NCI-H526 (cell line): ENCODE measurements around the gene KLKB1.

Source experiments
- DNase-seq, 2 experiments: peaks; one replicate each; lab custom pipeline; 2025; lab: John Stamatoyannopoulos, UW

KLKB1 gene

GRCh38 chr4:186227221-186227620 lies at the start of gene KLKB1:
Gene KLKB1 (plus strand): TSS chr4:186227507. CDS start chr4:186228196, 689 bp downstream.
- DNase-seq: no peak

GRCh38 chr4:186188107-186188506 lies 39.2 kb upstream of the KLKB1 start:
- DNase-seq: no peak

DNA sequence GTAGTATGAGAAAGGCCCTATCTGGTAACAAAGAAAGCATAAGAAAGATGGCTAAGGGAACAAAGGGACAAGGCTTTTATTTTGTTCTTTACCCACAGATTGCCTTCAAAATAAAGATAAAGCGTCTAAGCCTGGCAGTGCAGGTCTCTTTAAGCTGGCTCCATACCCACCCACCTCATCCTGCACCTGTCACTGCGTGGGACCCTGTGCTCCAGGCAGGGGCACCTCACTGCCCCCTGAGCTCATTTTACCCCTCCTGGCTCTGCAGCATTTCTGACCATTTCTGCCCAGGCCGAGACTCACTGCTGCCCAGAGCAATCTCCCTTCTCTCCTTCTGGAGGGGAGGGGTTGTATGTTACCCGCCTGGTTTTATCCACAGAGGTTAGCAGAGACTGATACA lies 37.7 kb upstream of the KLKB1 start:
- no peak for DNase-seq

DNA sequence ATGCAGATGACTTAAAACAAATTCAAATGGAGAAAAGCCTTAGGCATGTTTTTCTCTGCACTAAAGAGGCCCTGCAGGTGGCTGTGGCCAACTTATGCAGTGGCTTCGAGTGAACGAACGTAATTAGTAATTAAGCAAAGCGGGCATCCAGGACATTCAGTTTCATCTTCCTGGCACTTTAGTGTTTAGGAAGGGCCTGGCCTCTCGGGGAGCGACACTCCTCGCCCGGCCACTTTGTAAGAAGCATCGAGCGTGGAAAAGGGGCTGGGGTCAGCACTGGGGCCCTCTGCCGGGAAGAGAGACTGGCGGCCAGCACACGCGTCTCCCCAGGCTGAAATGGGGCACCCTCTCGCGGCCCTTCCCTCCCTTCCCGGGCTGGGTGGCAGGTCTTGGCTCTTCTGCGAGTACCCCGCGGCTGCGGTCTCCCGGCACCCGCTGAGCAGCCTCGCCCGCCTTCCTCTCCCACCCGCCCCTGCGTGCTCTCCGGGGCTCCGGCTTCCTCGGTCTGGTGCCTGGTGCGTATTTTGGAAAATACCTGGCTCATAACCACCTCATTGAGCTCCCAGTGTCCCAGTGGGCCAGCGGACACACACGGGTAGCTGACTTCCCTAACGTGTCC lies 36.6 kb upstream of the KLKB1 start:
- peak; percentile 36 to 70 for DNase-seq

DNA sequence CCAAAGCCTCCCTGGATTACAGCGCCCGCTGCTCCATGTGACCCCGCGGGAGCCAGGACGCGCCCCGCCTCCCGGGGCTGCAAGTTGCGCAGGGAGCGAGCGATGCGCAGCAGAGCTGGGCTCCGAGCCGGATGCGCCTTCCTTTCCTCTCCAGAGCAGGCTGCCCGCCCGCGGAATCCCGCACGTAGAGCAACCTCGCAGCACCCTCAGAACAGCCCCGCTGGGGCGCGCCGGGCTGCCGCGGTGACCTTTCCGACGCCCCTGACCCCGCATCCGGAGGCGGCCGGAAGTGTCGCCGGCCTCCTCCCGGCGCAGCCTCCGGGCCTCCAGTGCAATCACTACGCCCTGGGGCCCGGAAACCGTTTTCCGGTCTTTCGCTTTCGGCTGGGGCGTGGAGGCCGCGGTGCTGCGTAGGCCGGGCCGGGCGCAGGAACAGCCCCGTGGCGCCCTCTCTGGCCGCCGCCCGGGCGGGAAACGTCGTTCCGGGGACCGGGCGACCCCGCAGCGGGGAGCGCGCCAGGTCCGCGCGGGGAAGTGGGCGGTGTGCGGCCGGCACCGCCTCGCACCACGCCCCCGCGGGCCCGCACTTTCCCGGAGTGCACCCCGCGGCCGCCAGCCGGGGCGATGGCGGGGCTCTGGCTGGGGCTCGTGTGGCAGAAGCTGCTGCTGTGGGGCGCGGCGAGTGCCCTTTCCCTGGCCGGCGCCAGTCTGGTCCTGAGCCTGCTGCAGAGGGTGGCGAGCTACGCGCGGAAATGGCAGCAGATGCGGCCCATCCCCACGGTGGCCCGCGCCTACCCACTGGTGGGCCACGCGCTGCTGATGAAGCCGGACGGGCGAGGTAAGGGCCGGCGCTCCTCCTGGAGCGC lies 35.9 kb upstream of the KLKB1 start, which contains the start of gene CYP4V2:
Gene CYP4V2 (plus strand): TSS at position 368 of the 866 bp plus-strand sequence. CDS start 257 bp downstream, at position 625.
- DNase-seq: peak; percentile 23 to 83

- peak; percentile 18 to 61 for DNase-seq
Measured at GRCh38 chr4:186192066-186192612, 35.2 kb upstream of the KLKB1 start.

GRCh38 chr4:186193851-186194250 lies 33.5 kb upstream of the KLKB1 start:
- DNase-seq: no peak

DNA sequence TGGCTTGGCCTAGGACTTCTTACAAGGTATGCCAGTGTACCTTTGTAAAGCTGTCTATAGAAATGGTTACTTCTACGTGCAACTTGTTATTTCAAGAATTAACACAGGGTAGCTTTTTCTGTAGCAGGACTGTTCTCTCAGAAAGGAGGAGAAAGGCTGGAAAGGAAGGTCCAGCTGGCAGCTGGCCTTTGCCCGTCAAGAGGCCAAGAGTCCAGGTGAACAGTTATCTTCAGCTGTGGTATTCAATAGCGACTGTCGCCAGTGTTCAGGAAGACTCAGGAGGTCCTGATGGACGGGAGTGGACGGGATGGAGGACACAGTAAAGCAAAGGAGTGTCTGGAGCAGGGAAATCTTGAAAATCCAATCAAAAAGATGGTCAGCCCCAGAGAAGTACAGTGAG lies 31.2 kb upstream of the KLKB1 start:
- no peak for DNase-seq

DNA sequence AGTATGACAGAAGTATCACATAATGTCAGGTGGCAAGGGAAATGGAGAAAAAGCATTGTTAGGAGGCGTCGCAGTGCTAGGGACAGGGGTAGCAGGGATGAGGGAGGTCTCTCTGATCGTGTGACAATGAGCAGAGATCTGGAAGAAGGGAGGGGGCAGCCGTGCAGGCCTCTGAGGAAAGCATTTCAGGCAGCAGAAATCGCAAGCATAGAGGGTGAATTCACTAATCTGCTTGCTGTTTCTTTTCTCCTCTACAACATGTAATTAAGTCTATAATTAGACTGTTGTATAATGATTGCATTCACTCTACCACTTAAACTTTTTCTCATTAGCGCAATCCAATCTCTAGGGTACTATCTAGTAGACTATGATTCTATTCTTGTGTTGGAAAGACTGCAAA lies 26.8 kb upstream of the KLKB1 start:
- DNase-seq: no peak

DNA sequence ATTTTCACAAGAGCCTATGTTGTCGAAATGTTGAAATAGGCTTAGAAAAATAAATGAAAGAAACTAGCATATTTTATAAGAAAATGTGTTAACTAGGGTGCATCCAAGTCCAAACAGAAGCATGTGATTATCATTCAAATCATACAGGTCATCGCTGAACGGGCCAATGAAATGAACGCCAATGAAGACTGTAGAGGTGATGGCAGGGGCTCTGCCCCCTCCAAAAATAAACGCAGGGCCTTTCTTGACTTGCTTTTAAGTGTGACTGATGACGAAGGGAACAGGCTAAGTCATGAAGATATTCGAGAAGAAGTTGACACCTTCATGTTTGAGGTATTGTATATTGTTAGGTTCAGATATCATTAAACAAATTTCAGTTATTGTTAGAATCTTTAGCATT lies 26.3 kb upstream of the KLKB1 start:
- no peak for DNase-seq

GRCh38 chr4:186201535-186202230 lies 25.6 kb upstream of the KLKB1 start:
- DNase-seq: peak; percentile 31 to 81

DNA sequence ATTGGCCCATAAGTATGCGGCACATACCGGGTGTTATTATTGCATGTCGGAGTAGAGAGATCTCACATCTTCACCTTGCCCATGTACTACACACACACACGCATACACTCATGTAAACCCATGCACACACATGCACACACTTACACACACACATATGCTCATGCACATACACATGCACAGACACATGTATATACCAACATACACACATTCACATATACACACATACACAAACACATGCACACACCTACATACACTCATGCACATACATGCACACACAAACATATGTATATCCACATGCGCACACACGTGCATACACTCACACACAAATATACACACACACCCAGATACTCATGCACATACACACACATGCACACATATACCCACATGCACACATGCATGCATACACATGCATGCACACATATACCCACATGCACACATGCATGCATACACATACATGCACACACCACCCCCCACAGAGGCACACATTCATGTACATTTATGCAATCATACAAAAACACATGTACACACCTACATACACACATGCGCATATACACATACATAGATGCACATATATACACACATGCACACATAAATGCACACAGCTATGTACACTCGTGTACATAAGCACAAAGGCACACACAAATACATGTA lies 24.7 kb upstream of the KLKB1 start:
- DNase-seq: no peak

- peak; percentile 38 to 46 for DNase-seq
Measured at GRCh38 chr4:186203406-186203805, 23.9 kb upstream of the KLKB1 start.

- peak; percentile 80 to 87 for DNase-seq
Measured at GRCh38 chr4:186204103-186204559, 23.2 kb upstream of the KLKB1 start.

DNA sequence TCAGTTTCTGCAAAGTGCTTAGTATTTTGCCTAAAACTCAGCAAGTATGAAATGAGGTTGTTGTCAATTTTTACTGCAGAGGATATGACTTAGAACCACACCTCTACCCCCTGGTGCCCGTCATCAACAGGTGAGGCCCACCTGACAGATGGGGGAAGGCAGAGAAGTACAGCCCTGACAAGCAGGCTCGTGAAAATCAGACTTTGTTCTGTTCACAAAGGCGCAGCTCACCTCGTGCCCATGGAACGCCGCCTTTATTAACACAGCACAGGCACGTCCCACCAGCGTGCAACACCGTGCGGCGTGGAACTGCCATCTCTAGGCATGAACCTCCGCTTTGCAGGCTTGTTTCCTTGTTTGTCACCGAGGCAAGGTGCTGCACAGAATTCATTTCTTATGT lies 22.6 kb upstream of the KLKB1 start:
- DNase-seq: peak in 1 of 2 experiments; percentile 39

GRCh38 chr4:186205156-186205555 lies 22.2 kb upstream of the KLKB1 start:
- DNase-seq: no peak

DNA sequence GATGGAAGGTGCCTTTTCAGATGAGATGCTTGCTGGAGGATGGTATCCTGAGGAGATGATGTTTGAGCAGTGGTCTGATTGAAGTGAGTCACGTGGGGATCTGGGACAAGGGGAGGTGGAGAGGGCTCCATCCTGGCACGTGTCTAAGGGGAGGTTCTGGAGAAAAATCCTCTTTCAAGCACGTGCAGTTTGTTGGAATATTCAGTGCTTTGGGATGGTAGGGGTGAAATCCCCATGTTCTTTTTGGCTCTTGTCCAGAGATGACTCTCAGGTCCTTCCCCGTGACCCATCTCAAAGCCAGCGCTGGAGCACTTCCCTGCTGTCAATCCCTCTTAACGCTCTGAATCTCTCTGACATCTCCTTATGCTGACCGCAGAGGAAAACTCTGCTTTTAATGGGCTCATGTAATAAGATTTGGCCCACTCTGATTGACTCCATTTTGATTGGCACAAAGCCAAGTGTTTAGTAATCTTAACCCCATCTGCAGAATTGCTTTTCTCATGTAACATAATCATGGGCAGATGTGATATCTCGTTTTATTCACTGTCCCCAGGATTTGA lies 10.8 kb upstream of the KLKB1 start:
- DNase-seq: no peak

DNA sequence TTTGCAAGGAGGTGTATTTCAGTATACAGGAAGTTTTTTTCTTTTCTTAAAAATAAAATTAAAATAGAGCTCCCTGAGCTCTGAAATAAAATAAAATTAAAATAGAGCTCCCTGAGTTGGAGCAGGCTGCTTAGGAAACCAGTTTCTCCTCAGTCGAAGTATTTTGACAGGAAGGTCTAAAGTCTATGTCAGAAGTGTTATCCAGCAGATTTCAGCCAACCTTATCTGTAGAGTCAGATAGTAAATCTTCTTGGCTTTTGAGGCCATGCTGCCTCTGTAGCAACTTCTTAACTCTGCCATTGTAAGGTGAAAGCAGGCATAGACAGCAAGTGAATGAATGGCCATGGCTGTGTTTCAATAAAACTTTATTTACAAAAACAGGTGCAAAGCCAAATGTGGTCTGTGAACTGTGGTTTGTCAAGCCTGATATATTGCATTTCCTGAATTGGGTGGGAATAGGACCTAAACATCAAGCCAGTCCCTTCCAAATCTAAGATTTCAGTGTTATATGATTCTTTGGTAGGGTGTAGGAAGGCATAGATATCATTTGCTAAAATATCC lies 9.5 kb upstream of the KLKB1 start:
- no peak for DNase-seq

DNA sequence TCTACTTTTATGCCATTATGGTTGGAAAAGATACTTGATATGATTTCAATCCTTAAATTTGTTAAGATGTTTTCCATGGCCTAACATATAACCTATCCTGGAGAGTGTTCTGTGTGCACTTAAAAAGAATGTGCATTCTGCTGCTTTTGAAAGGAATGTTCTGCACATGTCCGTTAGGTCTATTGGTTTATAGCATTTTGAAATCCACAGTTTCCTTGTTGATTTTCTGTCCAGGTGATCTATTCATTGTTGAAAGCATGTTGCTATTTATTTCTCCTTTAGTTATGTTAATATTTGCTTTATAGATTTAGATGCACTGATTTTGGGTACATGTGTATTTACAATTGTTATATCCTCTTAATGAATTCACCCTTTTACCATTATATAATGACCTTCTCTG lies 5.7 kb upstream of the KLKB1 start:
- DNase-seq: no peak

DNA sequence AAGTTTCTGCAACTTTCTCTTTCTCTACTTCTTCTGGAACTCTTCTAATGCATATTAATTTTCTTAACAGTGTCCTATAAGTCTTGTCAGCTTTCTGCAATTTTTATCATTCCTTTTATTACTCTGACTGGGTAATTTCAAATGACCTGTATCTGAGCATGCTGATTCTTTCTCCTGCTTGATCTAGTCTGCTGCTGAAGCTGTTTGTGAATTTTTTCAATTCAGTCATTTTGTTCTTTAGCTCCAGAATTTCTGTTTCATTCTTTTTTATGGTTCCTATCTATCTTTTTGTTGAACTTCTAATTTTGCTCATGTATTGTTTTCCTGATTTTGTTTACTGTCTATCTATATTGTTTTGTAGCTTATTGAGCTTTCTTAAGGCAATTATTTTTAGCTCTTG lies 1.5 kb upstream of the KLKB1 start:
- no peak for DNase-seq

DNA sequence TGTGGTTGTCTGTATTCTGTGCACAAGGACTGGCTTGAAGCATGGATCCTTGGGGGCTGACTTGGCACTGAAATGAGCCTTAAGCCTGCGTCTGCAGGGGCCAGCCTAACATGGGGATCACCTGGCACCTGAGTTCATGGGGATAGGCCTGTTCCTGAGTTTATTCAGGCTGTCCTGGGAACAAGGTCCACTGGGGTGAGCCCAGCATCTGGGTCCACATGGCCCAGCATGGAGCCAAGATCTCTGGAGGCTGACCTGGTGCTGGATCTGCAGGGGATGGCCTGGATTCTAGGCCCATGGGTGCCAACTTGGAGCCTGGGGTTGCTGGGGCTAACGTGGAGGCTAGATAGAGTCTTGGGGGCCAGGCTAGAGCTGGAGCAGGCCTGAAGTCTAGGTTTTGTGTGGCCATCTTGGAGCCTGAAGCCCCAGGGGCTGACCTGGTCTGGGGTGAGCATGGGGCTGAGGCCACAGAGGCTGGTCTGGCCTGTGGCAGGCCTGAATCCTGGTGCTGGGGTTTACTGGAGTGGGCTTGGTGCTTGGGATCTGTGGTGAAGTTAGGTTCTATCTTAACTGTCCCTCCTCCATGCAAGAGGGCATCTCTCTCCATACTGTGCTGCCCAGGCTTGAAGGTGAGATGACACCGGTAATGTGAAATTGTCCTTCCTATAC lies 652 bp upstream of the KLKB1 start:
- DNase-seq: no peak
